ENCODE measurements around the gene PCID2.
"Not testable (repeated sequence)": the region's sequence is repeated elsewhere in the genome, so short reads cannot be mapped to it uniquely, and the experiment has no call there.

The PCID2 gene

DNA sequence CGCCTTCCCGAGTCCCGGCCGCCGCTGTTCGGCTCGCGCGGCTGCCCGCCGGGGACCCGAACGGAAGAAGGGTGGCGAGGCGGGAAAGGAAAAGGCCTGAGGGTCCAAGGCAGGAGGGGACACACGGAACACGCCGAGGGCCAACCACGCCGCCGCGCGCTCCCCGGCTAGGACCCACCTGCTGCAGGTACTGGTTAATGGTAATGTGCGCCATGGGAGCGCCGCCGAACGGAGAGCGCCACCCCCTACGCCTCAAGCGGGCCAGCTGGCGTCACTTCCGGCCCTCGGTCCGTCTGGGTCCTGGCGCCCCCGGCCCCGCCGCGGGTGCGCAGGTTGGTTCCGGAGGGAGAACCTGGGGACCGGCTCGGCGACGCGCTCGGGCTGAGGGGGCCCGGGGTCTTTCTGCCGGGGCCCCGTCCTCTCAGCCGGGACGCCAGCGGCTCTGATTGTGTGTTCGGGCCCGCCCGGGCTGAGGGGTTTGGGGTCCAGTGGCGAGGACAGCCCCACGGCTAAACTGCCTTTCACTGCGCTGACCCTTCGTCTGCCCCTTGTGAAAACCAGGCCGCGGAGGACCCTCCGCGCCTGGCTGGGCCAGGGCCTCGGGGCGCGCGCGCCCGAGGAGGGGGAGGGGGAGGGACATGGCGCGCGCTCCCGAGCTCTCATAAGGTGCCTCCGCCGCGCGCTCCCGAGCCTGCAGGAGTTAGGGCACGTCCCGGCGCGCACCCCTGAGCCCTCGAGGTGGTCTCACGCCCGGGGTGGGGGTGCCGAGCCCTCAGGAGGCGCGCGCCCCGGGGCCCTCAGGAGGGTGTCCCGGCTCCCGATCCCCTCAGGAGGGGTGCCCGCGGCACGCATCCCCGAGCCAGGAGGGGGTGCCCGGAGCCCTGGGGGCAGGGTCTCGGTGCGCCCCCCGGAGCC, at the start of gene PCID2:
TSS of gene PCID2 (minus strand) at position 249 of the 915 bp plus-strand sequence. CDS start at position 214, 35 bp downstream.
- DNase-seq (ENCODE audit: low read depth), result peak; percentile 59

DNA sequence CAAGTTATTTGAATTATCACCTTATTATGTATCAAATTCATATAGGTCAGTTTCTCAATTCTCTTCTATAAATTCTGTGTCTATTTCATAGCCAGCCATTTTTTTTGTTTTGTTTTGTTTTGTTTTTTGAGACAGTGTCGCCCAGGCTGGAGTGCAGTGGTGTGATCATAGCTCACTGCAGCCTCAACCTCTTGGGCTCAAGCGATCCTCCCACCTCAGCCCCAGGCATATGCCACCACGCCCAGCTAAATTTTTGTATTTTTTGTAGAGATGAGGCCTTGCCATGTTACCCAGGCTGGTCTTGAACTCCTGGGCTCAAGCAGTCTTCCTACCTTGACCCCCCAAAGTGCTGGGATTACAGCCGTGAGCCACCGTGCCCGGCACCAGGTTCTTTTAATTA, 49.4 kb upstream of the PCID2 start:
- DNase-seq (ENCODE audit: low read depth), result not testable (repeated sequence)

DNA sequence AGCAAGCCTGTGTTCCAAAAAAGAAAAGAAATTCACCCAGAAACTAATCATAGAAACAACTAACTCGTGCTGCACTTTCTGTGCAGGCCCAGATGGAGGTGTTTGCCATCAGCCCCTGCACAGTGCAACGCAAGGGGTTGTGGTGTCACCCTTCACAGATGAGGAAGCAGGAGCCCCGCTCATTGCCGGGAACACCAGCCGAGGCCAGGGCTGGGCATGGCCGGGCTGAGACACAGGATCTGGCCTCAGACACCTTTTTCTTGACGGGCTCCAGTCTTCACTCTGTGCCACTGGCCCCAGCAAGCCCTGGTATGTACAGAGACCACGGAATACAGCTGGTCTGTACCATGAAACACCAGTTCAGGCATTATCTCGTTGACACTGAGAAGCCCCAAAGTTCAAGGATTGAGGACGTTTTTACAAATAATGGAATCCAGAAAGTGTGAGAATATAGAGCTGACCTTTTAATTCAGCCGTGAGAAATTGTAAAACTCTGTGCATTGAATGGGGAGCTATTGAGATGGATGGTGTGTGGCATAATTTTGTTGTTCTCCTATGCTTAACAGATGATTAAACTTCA, 44.1 kb upstream of the PCID2 start:
- DNase-seq (ENCODE audit: low read depth), result no peak

DNA sequence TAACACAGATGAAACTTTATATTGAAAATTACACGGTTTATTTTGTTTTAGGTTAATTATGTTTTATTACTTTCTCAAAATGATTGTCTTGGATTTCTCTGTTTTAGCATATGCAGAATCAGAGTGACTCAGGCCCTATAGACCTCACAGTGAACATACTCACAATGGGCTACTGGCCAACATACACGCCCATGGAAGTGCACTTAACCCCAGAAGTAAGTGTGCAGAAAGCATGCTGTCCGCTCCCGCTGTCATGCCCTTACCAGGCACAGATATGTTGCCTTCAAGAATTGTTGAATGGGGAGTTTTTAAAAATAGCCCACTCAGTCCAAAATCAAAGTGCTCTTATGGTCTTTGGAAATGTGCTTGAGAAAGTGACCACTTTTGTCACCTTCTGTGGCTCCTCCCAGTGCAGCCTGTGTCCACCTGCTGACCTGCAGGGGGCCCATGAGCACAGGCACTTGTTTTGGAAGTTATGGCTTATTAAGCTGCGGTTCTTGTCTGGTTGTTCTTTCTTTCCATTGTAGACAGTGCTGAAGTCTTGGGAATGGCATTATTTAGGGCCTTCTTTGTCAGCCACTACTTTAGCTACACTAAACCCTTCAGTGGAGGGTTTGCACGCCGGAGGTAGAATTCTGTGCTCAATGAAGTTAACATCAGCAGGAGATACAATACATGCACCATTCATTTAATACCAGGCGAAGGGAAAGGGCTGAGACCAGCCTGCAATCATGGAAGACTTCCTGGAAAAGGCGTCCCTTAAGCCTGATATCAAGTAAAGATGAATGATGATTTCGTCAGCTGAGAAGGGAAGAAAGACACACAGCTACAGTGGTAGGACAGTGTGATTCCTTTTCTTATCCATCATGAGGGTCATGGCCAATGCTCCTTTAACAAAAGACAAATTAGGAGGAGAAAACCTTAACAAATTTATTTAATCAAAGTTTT, 37.7 kb upstream of the PCID2 start:
- DNase-seq (ENCODE audit: low read depth), result no peak

DNA sequence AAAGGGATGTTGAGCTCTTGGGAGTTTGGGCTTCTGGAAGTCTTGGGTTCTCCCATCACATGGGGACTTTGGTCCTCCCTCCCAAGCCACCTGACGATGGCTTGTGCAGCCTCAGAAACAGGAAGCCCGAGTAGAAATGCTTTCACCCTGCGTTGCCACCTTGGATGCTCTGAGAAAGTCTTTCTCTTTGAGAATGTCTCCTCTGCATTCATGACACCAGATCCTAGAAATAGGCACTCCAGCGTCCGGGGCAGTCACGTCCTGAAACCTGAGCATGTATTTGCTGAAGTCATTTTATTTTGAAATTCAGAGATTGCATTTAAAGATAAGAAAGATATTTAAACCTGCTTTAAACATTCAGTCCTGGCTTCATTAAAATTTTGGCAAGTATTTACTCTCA, 35.4 kb upstream of the PCID2 start:
- DNase-seq (ENCODE audit: low read depth), result no peak

DNA sequence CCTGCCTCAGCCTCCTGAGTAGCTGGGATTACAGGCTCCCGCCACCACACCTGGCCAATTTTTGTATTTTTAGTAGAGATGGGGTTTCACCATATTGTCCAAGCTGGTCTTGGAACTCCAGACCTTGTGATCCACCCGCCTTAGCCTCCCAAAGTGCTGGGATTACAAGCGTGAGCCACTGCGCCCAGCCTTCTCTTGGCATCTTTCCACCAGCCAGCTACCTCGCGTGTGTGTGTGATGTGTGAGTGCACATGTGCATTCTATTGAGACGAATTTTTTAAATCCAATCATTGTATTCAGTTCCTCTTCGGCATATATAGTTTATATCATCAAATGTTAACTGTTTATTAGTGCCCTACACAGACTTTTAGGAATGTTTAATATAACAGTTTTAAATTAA, 33.2 kb upstream of the PCID2 start:
- DNase-seq (ENCODE audit: low read depth), result not testable (repeated sequence)

DNA sequence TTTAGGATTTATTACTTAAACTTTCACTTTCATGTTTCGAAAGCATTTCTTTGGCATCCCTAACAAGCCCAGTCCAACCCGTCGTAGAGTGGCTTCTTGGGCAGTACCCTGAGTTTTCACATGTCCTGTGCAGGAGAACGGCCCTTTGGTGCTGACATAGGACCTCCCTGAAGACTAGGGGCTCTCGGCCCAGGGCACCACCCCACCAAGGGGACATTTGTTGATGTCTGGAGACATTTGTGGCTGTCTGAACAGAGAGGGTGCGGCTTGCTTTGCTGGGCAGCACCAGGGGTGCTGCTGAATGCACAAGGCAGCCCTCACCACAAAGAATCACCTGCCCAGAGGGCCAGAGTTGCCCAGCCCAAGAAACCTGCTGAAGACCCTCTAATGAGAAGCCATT, 31.5 kb upstream of the PCID2 start:
- no peak for DNase-seq (ENCODE audit: low read depth)

DNA sequence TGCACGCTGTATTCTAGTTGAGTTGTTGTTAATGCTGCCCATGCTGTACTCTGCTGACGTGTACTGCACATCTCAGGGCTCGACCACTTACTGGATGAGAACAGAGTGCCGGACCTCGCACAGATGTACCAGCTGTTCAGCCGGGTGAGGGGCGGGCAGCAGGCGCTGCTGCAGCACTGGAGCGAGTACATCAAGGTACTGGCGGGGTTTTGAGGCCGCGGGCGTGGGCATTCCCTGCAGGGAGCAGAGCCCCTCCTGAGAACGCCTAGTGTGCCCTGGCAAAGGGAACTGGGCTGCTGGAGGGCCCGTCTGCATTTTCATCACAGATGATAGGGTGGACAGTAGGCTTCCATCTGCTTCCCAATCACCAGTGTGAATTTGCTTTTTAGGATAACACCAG, 30.9 kb upstream of the PCID2 start:
- DNase-seq (ENCODE audit: low read depth), result no peak

DNA sequence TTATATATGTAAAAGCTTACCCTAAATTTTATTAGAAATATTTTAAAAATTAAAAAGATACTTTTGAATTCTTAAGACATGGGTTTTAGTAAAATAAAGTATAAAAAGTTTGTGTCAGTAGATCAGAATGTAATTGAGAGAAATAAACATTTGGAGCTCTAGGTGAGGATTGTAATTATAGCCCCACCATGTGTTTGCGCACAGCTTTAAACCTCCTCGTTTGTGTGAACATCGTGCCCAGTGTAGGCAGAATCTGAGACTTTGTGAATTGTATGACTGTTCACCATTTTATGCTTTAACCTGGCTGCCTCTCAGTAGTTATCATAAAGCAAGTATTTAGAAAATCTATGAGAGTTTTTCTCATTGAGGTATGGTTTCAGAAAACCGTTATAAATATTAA, 30.1 kb upstream of the PCID2 start:
- DNase-seq (ENCODE audit: low read depth), result no peak

DNA sequence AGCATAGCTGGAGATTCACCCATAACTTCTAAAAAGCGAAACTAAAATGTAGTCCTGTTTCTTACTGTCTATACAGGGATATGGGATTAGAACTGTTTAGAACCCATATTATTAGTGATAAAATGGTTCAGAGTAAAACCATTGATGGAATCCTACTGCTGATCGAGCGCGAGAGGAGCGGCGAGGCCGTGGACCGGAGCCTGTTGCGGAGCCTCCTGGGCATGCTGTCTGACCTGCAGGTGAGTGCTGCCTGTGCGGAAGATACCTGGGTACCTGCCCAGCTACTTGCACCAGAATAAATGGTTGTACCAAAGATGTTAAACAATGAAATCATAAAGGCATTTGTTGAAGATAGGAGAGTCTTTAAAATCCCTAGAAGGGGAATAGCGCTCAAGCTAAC, 24.6 kb upstream of the PCID2 start:
- DNase-seq (ENCODE audit: low read depth), result no peak

DNA sequence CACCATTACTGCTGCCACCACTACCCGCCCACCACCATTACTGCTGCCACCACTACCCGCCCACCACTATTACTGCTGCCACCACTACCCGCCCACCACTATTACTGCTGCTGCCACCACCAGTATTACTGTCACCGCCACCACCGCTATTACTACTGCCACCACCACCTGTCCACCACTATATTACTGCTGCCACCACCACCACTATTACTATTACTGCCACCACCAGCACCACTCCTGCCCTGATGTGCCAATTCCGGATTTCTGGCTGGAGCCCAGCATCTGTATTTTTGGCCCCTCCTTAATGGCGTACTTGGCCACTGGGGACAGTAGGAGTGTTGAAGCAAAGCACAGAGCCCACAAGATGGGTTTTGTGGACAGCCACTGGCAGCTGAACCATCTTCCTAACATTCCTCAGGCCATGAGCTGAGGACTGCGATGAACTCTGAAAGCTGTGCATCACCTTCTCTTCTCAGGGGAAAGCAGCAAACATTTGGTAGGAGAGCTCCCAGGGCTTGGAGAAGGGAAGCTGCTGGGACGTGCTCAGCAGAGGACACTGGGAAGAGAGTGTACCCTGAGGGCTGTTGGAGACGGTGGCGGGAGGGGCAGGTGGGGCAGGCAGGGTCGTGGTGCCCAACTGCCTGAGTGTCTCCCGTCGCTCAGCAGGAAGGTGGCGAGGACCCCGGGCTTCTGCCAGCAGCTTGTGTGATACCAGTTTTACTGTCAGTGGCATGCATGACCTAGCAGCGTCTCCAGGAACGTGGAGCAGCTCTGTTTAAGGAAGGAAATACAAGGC, 23.9 kb upstream of the PCID2 start:
- no peak for DNase-seq (ENCODE audit: low read depth)

DNA sequence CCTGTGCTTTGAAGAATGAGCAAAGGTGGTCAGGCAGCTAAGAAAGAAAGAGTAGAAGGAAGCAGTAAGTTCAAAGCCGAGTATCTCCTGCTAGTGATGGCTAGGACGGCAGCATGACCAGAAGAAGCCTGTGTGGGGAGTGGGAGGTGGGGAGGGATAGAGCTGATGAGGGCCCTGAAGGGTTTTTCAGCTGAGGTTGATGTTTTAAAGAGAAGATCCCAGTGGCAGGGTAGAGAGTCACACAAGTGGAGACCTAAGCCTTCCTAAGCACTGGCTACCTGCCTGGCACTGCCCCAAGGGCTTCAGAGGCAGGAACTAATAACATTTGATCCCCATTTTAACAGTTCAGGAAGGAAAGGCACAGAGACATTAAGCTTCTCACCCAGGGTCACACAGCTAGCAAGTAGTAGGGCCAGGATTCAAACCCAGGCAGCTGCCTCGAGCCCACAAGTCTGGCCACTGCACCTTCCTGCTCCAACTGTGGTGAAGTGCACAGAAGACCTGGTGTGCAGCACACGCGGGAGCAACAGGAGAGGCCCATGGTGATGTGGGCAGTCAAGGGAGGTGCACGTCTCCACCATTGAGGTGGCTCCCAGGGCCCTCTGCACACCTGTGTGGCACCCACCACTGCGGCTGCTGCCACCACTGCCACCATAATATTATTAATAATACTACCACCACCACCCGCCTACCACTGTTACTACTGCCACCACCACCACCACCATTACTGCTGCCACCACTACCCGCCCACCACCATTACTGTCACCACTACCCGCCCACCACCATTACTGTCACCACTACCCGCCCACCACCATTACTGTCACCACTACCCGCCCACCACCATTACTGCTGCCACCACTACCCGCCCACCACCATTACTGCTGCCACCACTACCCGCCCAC, 23.1 kb upstream of the PCID2 start:
- no peak for DNase-seq (ENCODE audit: low read depth)

DNA sequence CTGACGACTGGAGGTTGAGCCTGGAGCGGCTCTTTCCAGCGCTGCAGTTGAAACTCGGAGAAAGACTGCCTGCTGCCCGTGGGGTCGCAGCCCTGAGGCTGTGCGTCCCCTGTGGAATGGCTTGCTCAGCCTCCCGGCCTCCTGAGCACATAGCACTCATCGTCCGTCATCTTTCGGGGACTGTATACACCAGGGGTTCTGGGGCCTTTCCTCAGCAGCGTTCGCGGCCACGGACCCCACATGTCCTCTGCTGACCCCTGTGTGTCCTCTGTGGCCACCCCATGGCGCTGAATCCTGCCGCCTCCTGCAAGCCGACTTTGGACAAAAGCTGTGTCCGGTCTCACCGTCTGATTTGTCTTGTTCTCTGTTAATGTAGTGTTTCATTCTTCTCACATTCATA, 21.3 kb upstream of the PCID2 start:
- DNase-seq (ENCODE audit: low read depth), result no peak

DNA sequence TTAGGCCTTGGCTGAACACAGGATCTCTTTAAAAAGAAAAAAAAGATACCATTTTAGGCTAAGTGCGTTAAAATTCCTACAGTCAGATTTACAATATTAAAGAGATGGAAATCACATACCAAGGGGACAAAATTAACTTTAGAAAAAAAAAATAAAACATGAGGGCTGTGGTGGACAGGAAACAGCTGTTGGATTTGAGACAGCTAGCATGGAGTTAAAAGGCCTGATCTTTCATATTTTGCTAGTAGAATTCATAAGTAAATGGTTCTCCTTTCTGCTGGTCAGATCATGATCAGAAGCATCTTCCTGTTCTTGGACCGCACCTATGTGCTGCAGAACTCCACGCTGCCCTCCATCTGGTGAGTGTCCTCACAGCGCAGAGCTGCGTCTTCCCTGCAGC, 20.7 kb upstream of the PCID2 start:
- no peak for DNase-seq (ENCODE audit: low read depth)

DNA sequence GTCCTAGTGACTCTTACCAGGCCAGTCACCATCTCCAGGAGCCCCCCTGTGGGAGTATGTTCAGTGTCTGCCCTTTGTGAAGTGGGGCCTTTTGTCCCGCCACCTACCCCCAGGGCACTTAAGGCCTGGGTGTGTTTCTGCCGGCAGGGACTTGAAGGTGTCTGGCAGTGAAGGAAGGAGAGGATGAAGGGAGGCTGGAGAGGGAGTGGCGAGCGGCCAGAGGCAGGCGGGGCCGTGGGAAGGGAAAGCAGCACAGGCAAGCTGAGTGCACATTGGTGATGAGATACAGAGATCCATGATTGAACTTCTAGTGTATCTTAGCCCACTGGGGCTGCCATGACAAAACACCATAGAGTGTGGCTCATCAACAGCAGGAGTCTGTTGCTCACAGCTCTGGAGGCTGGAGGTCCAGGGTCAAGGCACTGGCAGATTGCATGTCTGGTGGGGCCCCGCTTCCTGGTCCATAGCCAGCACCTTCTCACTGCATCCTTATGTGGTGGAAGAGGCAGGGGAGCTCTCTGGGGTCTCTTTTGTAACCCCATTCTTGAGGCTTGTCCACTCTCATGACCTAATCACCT, 18.5 kb upstream of the PCID2 start:
- DNase-seq (ENCODE audit: low read depth), result no peak

DNA sequence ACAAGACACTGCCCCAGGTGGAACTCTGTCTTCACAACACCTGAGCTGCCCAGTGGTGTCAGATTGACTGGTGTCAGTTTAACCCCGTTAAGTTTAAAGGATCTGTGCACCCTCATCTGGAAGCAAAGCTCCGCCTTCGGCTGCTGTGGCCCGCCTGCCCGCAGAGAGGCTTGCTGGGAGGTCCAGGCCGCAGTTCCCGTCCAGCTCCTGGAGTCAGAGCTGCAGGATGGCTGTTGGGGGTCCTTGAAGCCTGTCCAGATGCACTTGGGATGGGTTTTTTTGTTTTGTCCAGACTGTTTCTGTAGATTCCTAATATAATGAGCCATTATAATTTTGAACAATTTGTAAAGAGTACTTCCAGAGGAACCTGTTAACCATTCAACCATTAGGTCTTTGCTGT, 17.0 kb upstream of the PCID2 start:
- no peak for DNase-seq (ENCODE audit: low read depth)

DNA sequence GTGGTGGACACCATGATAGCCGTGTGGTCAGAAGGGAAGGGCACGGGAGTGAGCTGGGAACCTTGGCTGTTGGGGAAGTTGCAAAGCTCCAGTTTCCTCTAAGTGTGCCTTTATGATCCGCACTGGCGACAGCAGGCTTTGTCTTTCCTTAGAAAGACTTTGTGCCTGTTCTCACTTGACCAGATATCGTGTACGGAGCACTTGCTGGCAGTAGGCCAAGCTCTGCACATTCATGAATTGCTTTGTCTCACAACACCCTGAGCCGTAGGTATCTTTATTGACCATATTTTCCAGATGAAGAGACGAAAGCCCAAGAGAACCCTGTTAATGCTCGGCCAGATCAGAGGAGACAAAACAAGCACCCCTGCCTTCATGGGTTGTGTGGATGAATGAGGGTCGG, 16.0 kb upstream of the PCID2 start:
- no peak for DNase-seq (ENCODE audit: low read depth)

DNA sequence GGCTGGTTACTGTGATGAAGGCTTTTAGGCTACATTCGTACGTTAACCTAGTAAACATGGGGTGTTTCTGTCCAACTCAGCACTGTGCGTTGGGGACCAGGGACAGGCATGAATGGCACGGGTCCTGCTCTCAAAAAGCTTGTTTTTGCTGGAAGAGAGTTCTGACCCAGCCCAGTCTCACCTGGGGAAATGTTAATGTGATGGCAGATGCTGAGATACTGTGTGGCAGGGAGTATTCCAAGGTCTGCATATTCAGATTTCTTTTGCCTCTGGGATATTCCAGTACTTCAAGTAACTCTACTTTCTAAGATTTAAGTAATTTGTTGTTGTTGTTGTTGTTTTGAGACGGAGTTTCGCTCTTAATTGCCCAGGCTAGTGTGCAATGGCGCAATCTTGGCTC, 14.6 kb upstream of the PCID2 start:
- no peak for DNase-seq (ENCODE audit: low read depth)

DNA sequence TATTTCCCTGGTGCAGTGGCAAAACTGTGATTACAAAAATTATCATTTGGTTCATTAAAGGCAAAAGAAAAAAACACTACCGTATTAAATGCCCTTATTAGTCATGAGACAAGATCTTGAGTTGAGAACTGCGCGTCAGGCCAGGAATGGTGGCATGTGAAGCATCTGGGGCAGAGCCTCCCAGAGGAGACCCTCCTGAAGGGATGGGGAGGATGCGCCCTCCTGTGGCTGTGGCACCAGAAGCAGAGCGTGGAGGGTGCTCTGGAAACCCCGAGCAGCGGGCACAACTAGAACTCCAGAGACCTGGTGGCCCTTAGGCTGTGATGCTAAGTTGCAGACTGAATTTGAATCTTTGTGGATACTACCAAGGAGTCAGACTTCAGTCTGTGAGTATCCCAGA, 12.4 kb upstream of the PCID2 start:
- no peak for DNase-seq (ENCODE audit: low read depth)

DNA sequence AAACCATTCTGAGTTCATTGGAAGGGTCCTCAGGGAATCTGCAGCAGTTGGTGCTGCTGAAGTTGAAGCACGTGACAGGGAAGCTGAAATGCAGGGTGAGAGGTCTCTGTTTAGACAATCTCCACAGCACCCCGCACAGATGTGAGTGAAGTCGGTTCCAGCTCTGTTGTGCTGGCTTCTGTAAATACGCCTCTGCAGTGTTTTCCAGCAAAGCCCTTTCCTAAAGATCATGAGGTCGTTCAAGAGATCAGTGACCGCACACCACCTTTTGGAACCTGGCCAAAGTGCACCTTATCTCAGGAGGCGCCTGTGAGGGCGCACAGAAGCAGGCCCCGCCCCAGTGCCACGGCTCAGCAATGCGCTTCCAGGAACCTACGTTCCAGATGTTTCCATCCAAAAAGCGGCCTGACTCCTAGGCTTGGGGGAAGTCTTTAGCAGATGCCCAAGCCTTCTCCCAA, 11.7 kb upstream of the PCID2 start:
- DNase-seq (ENCODE audit: low read depth), result no peak

Data from HS-27A (cell line).